Right lung (tissue), 5 donors: ENCODE data around the gene TMEM232. TPM values are rescaled to one million over a fixed set of nuclear protein-coding genes. Genes with fewer than 3 reads are reported as not detected.
"Not testable (repeated sequence)": the region's sequence is repeated elsewhere in the genome, so short reads cannot be mapped to it uniquely, and the experiment has no call there.

Experiments used
- DNase-seq, 2 donors: peaks; one replicate each; pipeline ENCODE4 v3.0.0-alpha.2; 2013
- polyA plus RNA-seq, 5 donors: library from polyadenylated mRNA; unstranded; fragments of 120-200 nt; gene quantifications; one replicate each; pipeline versions ENCODE4 v1.2.1 to v1.2.3, GENCODE V29; 2013; ENCODE audit warnings: inconsistent platforms in 1 of 5, low replicate concordance in 1 of 5; ENCODE audit not compliant: insufficient read length in 5 of 5, insufficient read depth in 1 of 5

The TMEM232 gene
- polyA plus RNA-seq, 5 donors: 5.1 to 9.1 (median 5.6) TPM

- no peak for DNase-seq
Observed at GRCh38 chr5:110716247-110717245, 9.9 kb downstream of the TMEM232 start.

GRCh38 chr5:110707260-110707844, 19.1 kb downstream of the TMEM232 start:
- no peak for DNase-seq

- no peak for DNase-seq
Observed at GRCh38 chr5:110705349-110705748, 21.1 kb downstream of the TMEM232 start.

GRCh38 chr5:110703481-110703880, 23.0 kb downstream of the TMEM232 start:
- DNase-seq: no peak

- no peak for DNase-seq
Observed at GRCh38 chr5:110702704-110703103, 23.8 kb downstream of the TMEM232 start.

- DNase-seq: no peak
Observed at GRCh38 chr5:110702300-110702699, 24.2 kb downstream of the TMEM232 start.

- not testable (repeated sequence) for DNase-seq
Observed at GRCh38 chr5:110692669-110693068, 33.8 kb downstream of the TMEM232 start.

- DNase-seq: not testable (repeated sequence)
Observed at GRCh38 chr5:110690587-110690986, 35.9 kb downstream of the TMEM232 start.

GRCh38 chr5:110687485-110687884, 39.0 kb downstream of the TMEM232 start:
- no peak for DNase-seq

- no peak for DNase-seq
Observed at GRCh38 chr5:110686270-110686669, 40.2 kb downstream of the TMEM232 start.

- DNase-seq: no peak
Observed at GRCh38 chr5:110681953-110682352, 44.5 kb downstream of the TMEM232 start.

GRCh38 chr5:110681109-110681508, 45.4 kb downstream of the TMEM232 start:
- DNase-seq: no peak

- not testable (repeated sequence) for DNase-seq
Observed at GRCh38 chr5:110676554-110676953, 49.9 kb downstream of the TMEM232 start.

- DNase-seq: no peak
Observed at GRCh38 chr5:110665184-110665726, 61.2 kb downstream of the TMEM232 start.

GRCh38 chr5:110663525-110663924, 62.9 kb downstream of the TMEM232 start:
- DNase-seq: no peak

- no peak for DNase-seq
Observed at GRCh38 chr5:110658006-110658405, 68.5 kb downstream of the TMEM232 start.

- no peak for DNase-seq
Observed at GRCh38 chr5:110653231-110653970, 73.1 kb downstream of the TMEM232 start.

- no peak for DNase-seq
Observed at GRCh38 chr5:110651507-110651906, 75.0 kb downstream of the TMEM232 start.

GRCh38 chr5:110644357-110644756, 82.1 kb downstream of the TMEM232 start:
- no peak for DNase-seq

GRCh38 chr5:110638970-110639902, 87.2 kb downstream of the TMEM232 start:
- DNase-seq: no peak

GRCh38 chr5:110634475-110634874, 92.0 kb downstream of the TMEM232 start:
- no peak for DNase-seq
